Vagina (tissue), 2 donors: ENCODE measurements around the gene ETV7.
A peak's percentile ranks its signal among the peaks of the same experiment; 100 is the strongest.

Source experiments
- POLR2A ChIP-seq, 2 donors: fragments of 450-650 bp; IDR thresholded peaks; one replicate each; pipeline ENCODE4 v1.6.1; 2017; ENCODE audit warnings: antibody characterized with exemption in 2 of 2, mild to moderate bottlenecking in 2 of 2, moderate library complexity in 2 of 2
- TF ChIP-seq, protein P1 (sequence below), 3 experiments: fragments of 450-650 bp in 2 of 3; fragments of 200-600 bp in 1 of 3; sonication (generic) in 1 of 3; IDR thresholded peaks; one replicate each; pipeline ENCODE4 v1.5.1; 2017 to 2019; ENCODE audit warnings: antibody characterized with exemption in 3 of 3, mild to moderate bottlenecking in 2 of 3, moderate library complexity in 2 of 3

DNA sequence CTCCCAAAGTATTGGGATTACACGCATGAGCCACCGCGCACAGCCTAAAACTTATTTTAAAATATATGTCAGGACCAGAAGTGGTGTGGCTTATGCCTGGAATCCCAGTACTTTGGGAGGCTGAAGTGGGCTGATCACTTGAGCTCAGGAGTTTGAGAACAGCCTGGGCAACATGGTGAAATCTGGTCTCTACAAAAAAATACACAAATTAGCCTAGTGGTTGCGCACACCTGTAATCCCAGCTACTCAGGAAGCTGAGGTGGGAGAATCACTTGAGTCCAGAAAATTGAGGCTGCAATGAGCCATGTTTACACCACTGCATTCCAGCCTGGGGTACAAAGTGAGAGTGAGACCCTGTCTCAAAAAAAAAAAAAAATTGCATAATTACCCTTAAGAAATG lies 41.4 kb upstream of the ETV7 start:
- TF ChIP-seq POLR2A (IDR thresholded peaks at IDR 0.05) = no peak
- TF ChIP-seq, protein P1, sequence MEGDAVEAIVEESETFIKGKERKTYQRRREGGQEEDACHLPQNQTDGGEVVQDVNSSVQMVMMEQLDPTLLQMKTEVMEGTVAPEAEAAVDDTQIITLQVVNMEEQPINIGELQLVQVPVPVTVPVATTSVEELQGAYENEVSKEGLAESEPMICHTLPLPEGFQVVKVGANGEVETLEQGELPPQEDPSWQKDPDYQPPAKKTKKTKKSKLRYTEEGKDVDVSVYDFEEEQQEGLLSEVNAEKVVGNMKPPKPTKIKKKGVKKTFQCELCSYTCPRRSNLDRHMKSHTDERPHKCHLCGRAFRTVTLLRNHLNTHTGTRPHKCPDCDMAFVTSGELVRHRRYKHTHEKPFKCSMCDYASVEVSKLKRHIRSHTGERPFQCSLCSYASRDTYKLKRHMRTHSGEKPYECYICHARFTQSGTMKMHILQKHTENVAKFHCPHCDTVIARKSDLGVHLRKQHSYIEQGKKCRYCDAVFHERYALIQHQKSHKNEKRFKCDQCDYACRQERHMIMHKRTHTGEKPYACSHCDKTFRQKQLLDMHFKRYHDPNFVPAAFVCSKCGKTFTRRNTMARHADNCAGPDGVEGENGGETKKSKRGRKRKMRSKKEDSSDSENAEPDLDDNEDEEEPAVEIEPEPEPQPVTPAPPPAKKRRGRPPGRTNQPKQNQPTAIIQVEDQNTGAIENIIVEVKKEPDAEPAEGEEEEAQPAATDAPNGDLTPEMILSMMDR (IDR thresholded peaks at IDR 0.05) = peak in 1 of 3 experiments; percentile 41
